HFFc6 (cell line): ENCODE data around the gene MROH2A. TPM values are rescaled to one million over a fixed set of nuclear protein-coding genes. Genes with fewer than 3 reads are reported as not detected.

Source experiments
- DNase-seq: peaks from one replicate; pipeline ENCODE4 v3.0.0-alpha.2; 2018
- H3K27ac Mint-ChIP-seq: 2 replicates; pipeline ENCODE4 v1.8.0; 2020; ENCODE audit warnings: mild to moderate bottlenecking, mixed read lengths
- H3K27me3 Mint-ChIP-seq: 2 replicates; pipeline ENCODE4 v1.8.0; 2021; ENCODE audit warnings: mild to moderate bottlenecking, moderate library complexity, mixed read lengths; ENCODE audit not compliant: insufficient read depth
- H3K36me3 Mint-ChIP-seq: 2 replicates; pipeline ENCODE4 v1.8.0; 2021; ENCODE audit warnings: low read depth, mixed read lengths
- H3K4me1 Mint-ChIP-seq: 2 replicates; pipeline ENCODE4 v1.8.0; 2020; ENCODE audit warnings: low read depth, mixed read lengths
- H3K4me3 Mint-ChIP-seq: 2 replicates; pipeline ENCODE4 v1.8.0; 2020; ENCODE audit warnings: mild to moderate bottlenecking, moderate library complexity, mixed read lengths
- H3K9me3 Mint-ChIP-seq: 2 replicates; pipeline ENCODE4 v1.8.0; 2020; ENCODE audit warnings: mild to moderate bottlenecking, mixed read lengths
- CTCF ChIP-seq: fragments of 200-600 bp; sonication (generic); IDR thresholded peaks from 2 replicates; pipeline ENCODE4 v1.5.0; 2021; ENCODE audit warnings: antibody characterized with exemption, mild to moderate bottlenecking
- total RNA-seq, 6 experiments: library from RNA; stranded (reverse); fragmentation: NEBNext Ultra II Directional; extraction: Animal tissue kit (Norgen Biotek cat#: 25700); gene quantifications; 2 replicates in 1 of 6; 3 replicates in 5 of 6; pipeline ENCODE4 v1.2.3, GENCODE V29; 2021

MROH2A gene
- total RNA-seq, 6 experiments from 2014 or later: not detected

GRCh38 chr2:233811087-233811486, 33.0 kb downstream of the MROH2A start:
- Mint-ChIP-seq H3K9me3 (no peaks in the 10 kb centered on the region), H3K4me1 (no peaks in the 10 kb centered on the region), H3K27me3 (peaks cover 5% of the 10 kb centered on the region), H3K4me3 (no peak overlapping the region), H3K27ac (no peak overlapping the region), H3K36me3 (no peaks in the 10 kb centered on the region)
- no peak for TF ChIP-seq CTCF
- DNase-seq: no peak

- no peaks in the 10 kb centered on the region for H3K36me3 Mint-ChIP-seq
- no peak for TF ChIP-seq CTCF
- H3K27ac Mint-ChIP-seq: no peak overlapping the region
- no peak for DNase-seq
- H3K4me3 Mint-ChIP-seq: no peak overlapping the region
- peaks cover 5% of the 10 kb centered on the region for H3K27me3 Mint-ChIP-seq
- no peaks in the 10 kb centered on the region for H3K9me3 Mint-ChIP-seq
- H3K4me1 Mint-ChIP-seq: no peaks in the 10 kb centered on the region
Observed at GRCh38 chr2:233811732-233812131, 33.6 kb downstream of the MROH2A start.

GRCh38 chr2:233813236-233814055, 35.3 kb downstream of the MROH2A start:
- H3K27ac Mint-ChIP-seq: no peak overlapping the region
- H3K36me3 Mint-ChIP-seq: no peaks in the 10 kb centered on the region
- no peak for DNase-seq
- H3K4me3 Mint-ChIP-seq: no peak overlapping the region
- no peak for TF ChIP-seq CTCF
- no peaks in the 10 kb centered on the region for H3K4me1 Mint-ChIP-seq
- peaks cover 6% of the 10 kb centered on the region for H3K27me3 Mint-ChIP-seq
- no peaks in the 10 kb centered on the region for H3K9me3 Mint-ChIP-seq

- Mint-ChIP-seq H3K4me3 (no peak overlapping the region), H3K36me3 (no peaks in the 10 kb centered on the region), H3K9me3 (no peaks in the 10 kb centered on the region), H3K4me1 (no peaks in the 10 kb centered on the region), H3K27ac (no peak overlapping the region), H3K27me3 (peaks cover 6% of the 10 kb centered on the region)
- DNase-seq: no peak
- no peak for TF ChIP-seq CTCF
Observed at GRCh38 chr2:233814056-233814835, 36.1 kb downstream of the MROH2A start.

- Mint-ChIP-seq H3K27ac (no peak overlapping the region), H3K36me3 (no peaks in the 10 kb centered on the region), H3K4me1 (no peaks in the 10 kb centered on the region)
Observed at GRCh38 chr2:233815861-233816260, 37.7 kb downstream of the MROH2A start.

More at GRCh38 chr2:233815861-233816260, 37.7 kb downstream of the MROH2A start:
- Mint-ChIP-seq H3K4me3 (no peak overlapping the region), H3K27me3 (peaks cover 15% of the 10 kb centered on the region), H3K9me3 (no peaks in the 10 kb centered on the region)
- no peak for TF ChIP-seq CTCF
- no peak for DNase-seq
